NCI-H1436 (cell line): ENCODE measurements around the gene TTC33.
"Not testable (repeated sequence)": the region's sequence is repeated elsewhere in the genome, so short reads cannot be mapped to it uniquely, and the experiment has no call there.

Experiments used
- DNase-seq: peaks from one replicate; lab custom pipeline; 2025; lab: John Stamatoyannopoulos, UW

Gene TTC33

GRCh38 chr5:40780199-40780598 lies 24.4 kb upstream of the TTC33 start:
- no peak for DNase-seq

- DNase-seq, result no peak
Measured at GRCh38 chr5:40779561-40779960, 23.8 kb upstream of the TTC33 start.

GRCh38 chr5:40778133-40778532 lies 22.4 kb upstream of the TTC33 start:
- DNase-seq, result no peak

GRCh38 chr5:40776658-40776977 lies 20.9 kb upstream of the TTC33 start:
- DNase-seq, result no peak

- no peak for DNase-seq
Measured at GRCh38 chr5:40775846-40776657, 20.3 kb upstream of the TTC33 start.

GRCh38 chr5:40775085-40775845 lies 19.5 kb upstream of the TTC33 start:
- DNase-seq, result no peak

DNA sequence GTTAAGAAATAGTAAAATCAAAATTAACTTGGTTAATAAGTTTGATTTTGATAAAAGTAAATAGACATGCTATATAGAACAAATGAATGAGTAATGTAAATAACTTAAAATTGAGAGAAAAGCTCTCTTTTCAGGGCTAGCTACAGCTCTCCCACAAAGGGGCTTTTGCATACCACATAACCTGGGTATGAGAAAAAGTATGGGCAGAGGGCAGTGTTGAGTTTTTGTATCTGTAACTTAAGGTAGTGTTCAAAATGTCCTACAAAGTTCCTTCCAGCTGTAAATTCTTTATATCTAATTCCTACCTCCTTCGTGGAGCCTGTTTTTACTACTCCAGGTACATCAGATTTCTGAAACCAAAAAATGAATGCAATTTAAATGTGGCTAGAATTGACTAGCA lies 18.9 kb upstream of the TTC33 start:
- DNase-seq, result no peak

DNA sequence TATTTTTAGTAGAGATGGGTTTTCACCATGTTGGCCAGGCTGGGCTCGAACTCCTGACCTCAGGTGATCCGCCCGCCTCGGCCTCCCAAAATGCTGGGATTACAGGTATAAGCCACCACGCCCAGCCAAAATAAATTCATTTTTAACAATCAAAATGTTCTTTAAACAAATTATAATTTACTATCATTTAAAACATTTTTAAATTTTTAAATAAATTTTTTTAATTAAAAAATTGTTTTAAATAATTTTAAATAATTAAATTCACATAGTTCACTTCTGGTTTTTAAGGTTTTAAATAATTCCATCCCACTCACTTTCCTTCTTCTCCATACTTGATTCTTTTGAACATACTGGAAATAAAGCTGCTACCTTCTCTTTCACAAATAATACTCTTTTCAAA lies 15.0 kb upstream of the TTC33 start:
- no peak for DNase-seq

- DNase-seq, result no peak
Measured at GRCh38 chr5:40762705-40763104, 6.9 kb upstream of the TTC33 start.

DNA sequence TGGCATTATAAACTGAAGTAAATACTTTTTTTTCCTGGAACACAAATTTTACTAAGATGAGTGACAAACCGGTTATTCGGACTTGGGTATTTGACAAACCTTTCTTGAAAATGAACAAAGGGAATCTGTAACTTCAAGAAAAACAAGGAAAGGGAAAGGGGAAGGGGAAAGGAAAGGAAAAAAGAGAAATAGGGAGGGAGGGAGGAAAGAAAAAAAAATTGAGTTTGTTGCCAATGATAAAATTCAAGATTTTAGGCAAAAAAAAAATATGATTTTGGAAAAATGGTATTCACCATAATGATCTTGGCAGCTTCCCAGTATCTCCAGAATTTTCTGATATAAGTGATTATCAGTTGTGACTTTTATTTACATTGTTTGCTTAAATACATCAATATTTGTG lies 1.6 kb upstream of the TTC33 start:
- DNase-seq, result no peak

DNA sequence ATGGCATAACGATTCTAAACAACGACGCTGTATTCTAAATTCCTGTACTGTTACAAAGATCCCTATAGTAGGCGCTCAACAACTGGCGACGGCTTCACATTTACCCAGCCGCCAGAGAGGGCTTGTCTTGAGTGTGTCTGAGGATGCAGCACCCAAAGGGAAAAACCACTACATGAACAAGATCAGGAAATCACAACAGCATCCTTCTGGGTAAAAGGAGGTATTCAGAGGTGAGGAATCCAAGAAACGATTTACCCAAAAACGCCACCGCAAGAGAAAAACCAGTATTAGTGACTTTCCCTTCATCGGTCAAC lies 711 bp downstream of the TTC33 start:
- DNase-seq, result peak; percentile 42

DNA sequence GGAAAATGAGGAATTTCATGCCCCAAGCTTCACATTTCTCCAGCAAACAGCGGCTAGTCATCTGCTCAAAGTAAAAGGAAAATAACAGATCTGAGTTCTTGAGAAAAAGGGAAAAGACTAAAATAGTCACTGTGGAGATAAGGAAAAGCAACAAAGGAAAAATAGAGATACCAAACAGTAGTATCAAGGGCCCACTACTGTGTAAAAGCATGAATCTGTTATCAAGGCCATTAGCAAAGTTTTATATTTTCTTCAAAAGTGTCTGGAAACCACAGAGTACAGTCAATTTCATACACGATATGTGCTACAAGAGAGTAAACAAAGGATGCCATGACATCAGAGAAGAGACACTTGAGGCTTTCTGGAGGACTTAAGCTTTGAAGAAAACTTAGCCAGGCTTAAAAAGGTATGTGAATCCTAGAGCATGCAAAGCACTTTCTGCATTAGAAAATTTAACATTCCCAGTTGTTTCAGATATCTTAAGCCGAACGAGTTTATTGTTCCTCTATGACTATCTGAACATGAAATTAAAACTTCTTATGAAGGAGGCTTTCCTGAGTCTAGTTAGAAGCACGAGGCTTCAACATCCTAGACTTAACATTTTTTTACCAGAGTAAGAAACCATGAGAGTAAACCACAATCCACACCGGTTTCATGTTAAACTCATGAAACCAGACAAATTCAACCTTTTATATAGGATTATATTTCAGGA lies 1.2 kb downstream of the TTC33 start:
- no peak for DNase-seq

DNA sequence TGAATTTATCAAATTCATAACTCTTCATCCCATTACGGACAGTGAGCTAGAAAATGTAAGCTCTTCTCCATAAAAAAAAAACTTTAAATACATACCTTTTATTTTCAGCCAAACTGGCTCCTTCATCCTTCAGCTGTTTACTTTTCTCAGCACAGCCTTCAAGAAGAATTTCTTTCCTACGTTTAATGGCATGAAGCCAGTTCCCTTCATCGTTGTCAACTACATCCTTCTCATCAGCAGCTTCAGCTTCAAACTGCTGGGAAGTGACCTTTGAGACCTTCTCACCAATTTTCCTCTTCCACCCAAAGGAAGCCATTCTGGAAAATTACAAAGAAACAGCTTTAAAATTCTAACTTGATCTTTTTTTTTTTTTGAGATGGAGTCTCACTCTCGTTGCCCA lies 9.1 kb downstream of the TTC33 start:
- no peak for DNase-seq

GRCh38 chr5:40743771-40744170 lies 12.0 kb downstream of the TTC33 start:
- DNase-seq, result no peak

DNA sequence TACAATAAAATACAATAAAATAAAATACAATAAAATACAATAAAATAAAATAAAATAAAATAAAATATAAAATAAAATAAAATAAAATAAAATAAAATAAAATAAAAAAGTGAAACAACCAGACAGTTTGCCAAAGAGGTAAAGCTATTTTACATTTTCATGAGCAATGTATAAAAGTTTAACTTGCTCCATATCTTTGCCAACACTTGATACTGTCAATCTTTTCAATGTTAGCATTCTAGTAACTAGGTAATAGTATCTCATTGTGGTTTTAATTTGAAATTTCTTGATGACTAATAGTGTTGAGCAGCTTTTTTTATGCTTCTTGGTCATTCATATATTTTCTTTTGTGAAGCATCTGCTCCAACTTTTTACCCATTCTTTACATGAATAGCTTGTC lies 17.3 kb downstream of the TTC33 start:
- no peak for DNase-seq

GRCh38 chr5:40736103-40736875 lies 19.5 kb downstream of the TTC33 start:
- DNase-seq, result no peak

DNA sequence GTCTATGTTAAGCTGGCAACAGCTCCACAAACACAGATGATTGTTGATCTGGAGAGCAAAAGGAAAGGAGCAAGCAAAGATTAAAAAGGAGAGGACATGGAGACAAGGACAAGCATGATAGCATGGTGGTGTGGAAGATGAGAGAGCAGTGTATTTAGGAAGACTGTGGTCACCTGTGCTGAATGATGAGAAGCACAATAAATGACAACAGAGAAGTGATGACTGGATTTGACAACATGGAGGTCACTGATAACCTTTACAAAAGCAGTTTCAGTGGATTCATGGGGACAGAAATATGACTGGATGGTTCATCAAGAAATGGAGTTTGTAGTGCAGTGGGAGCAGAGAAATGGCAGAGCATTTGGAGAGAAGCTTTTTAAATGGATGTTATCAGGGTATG lies 20.2 kb downstream of the TTC33 start:
- DNase-seq, result no peak

DNA sequence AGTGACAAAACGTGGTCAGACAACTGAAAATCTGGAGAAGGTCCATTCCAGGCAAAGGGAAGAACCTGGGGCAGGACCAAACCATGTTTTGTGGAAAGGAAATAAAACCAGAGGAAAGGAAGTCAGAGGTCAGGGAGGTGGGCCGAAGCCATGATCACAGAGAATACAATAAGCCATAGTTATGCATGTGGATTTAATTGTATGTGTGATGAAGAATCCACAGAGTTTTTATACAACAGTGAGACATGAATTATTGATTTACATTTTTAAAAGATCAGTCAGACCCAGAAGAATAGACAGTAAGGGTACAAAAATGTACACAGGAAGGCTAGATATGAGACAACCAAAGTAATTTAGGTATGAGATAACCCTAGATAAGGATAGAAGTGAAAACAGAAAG lies 20.8 kb downstream of the TTC33 start:
- no peak for DNase-seq

DNA sequence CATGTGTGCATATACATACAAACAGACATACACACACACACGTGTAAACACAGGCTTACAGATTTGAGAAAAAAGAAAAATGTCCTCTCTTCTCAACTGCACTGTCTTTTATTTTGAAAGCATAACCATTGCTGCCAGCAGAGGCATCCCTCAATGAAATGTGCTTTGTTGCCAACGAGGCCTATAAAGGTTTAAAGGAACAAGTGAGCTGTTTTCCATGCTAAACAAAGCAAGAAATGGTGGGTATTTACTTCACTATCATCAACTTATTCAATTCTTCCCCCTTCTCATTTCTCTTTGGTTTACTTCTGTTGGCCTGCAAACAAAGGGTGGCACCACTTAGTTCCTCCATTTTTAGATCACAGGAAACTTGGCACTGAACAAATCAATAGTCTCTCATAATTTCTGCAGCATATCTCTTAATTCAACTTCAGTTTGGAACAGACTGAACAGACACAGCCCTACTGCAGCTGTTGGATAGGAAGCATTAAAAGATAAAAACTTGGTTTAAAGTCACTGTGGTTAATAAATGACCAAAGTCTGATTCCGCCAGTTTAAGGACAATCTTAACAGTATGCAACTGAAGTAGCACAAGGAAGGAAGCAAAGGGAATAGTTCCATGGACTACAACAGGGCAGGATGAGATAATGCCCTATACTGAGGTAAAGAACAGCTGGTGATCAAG lies 21.7 kb downstream of the TTC33 start:
- DNase-seq, result no peak

GRCh38 chr5:40733434-40733833 lies 22.3 kb downstream of the TTC33 start:
- no peak for DNase-seq

DNA sequence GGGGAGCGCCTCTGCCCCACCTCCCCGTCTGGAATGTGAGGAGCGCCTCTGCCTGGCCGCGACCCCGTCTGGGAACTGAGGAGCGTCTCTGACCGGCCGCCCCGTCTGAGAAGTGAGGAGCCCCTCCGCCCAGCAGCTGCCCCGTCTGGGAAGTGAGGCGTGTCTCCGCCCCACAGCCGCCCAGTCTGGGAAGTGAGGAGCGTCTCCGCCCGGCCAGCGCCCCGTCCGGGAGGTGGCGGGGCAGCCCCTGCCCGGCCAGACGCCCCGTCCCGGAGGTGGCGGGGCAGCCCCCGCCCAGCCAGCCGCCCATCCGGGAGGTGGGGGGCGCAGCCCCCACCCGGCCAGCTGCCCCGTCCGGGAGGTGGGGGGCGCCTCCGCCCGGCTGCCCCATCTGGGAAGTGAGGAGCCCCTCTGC lies 33.3 kb downstream of the TTC33 start:
- DNase-seq, result not testable (repeated sequence)

- no peak for DNase-seq
Measured at GRCh38 chr5:40720069-40720468, 35.7 kb downstream of the TTC33 start.
